ENCODE results near the gene MICB.

MICB gene

DNA sequence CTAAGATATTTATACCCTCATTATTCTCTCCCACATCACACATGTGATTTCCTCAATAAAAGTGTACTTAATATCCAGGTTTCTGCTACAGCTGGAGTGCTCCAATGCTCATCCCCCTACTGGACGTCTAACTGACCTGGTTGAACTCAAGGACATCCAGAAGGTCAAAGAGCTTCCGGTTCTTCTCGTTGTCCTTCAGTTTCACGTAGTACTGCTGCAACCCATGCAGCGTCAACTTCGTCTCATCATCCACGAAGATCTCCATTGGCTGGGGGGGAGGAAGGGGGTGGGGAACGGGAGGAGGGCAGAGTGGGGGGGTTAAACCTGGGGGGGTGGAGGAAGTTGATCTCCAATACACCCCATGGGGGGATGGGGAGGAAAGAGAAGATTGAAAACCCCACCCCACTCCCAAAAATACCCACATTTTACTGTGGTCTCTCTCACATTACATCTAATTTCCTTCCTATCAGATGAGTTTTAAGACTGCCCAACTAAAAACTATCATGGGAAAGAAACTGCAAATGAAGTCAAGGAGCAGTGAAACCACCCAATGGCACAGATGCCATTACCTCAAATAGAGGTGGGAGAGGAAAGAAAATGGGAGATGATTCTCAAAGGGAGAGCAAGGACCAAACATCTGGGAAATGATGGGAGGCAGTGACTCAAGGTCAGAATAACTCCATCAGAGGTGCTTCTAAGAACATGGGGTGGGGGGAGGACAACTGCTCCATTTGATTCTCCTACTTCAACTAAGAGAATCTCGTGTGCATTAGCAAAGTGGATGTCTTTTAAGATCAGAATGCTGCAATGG is 34.9 kb downstream of the MICB start (continued):
- peak; percentile 97 for TF ChIP-seq PRDM4 (tag by site-specific recombination; IDR thresholded peaks at IDR 0.05)

DNA sequence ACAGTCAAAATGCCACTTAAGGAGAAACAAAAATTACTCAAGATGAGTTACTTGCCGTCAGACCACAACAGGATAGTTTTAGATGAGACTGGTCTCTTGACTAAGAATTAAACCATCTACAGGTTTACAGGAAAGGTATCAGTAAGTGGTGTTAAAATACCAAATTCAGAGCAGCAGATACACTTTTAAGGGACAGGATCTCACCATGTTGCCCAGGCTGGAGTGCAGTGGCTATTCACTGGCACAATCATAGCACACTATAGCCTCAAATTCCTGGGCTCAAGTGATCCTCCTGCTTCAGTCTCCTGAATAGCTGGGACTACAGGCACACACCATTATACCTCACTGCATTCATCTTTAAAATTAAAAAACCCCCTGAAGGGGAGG is 35.5 kb downstream of the MICB start:
- H3K36me3 ChIP-seq (ENCODE audit: control insufficient read depth in 2 of 2, insufficient read depth in 1 of 2, low read length in 2 of 2): peaks cover 76 to 94% of the 10 kb centered on the region in 2 experiments
- ChIA-PET POLR2A (interaction anchor here (0.8 kb wide), 1 partner anchor 9 kb away, joined by 3 read pairs; the partner anchor contains the start of gene DDX39B), CTCF (interaction anchor here (1.0 kb wide), 1 partner anchor 13 kb away, joined by 3 read pairs; no protein-coding TSS in a partner anchor)
- no peak overlapping the region for H3K4me3 ChIP-seq (ENCODE audit: low read depth, low read length)
- H3K27ac ChIP-seq (ENCODE audit: extremely low read depth, low read depth, low read length): peak overlapping the region; percentile 4
- no peaks in the 10 kb centered on the region for H3K4me1 ChIP-seq (ENCODE audit: control insufficient read depth, insufficient read depth, low read length)
- H3K9me3 ChIP-seq (ENCODE audit: control insufficient read depth, insufficient read depth, low read depth, low read length): no peaks in the 10 kb centered on the region
- TF ChIP-seq ZNF341 (tag by site-specific recombination; IDR thresholded peaks at IDR 0.05; ENCODE audit: low read depth) (no peak), ZNF274 (IDR thresholded peaks at IDR 0.05; ENCODE audit: low read length) (no peak), ZNF274 (tag by site-specific recombination; IDR thresholded peaks at IDR 0.05; ENCODE audit: borderline replicate concordance) (no peak), ZNF133 (tag by site-specific recombination; IDR thresholded peaks at IDR 0.05) (no peak), ZNF747 (tag by site-specific recombination; IDR thresholded peaks at IDR 0.05) (no peak), MZF1 (tag by site-specific recombination; IDR thresholded peaks at IDR 0.05; ENCODE audit: borderline replicate concordance) (no peak), ZNF223 (tag by site-specific recombination; IDR thresholded peaks at IDR 0.05) (no peak), ZNF530 (tag by site-specific recombination; IDR thresholded peaks at IDR 0.05; ENCODE audit: low read depth) (no peak), PATZ1 (tag by site-specific recombination; IDR thresholded peaks at IDR 0.05) (no peak), BCL11A (tag by site-specific recombination; IDR thresholded peaks at IDR 0.05; ENCODE audit: low read depth) (no peak), ZFHX2 (tag by site-specific recombination; conservative IDR thresholded peaks at IDR 0.05) (no peak), ZSCAN23 (tag by site-specific recombination; IDR thresholded peaks at IDR 0.05) (no peak), ZNF121 (tag by site-specific recombination; IDR thresholded peaks at IDR 0.05) (no peak), REPIN1 (tag by site-specific recombination; IDR thresholded peaks at IDR 0.05; ENCODE audit: low read depth) (no peak), PRDM4 (tag by site-specific recombination; IDR thresholded peaks at IDR 0.05) (no peak), ZNF211 (tag by site-specific recombination; IDR thresholded peaks at IDR 0.05; ENCODE audit: low read depth) (no peak), ZNF558 (tag by site-specific recombination; IDR thresholded peaks at IDR 0.05) (no peak), ZBTB21 (tag by site-specific recombination; IDR thresholded peaks at IDR 0.05) (no peak), MEIS1 (CRISPR knock-in tag; IDR thresholded peaks at IDR 0.05; ENCODE audit: borderline replicate concordance) (no peak)
